ENCODE data around the gene DSCAM.

Gene DSCAM

GRCh38 chr21:40783404-40783803 is 63.6 kb downstream of the DSCAM start:
- DNase-seq (ENCODE audit: low read depth), result no peak
- H3K4me3 ChIP-seq (replicated peaks; ENCODE audit: low read depth, low read length), result no peak overlapping the region
- TF ChIP-seq, protein P1, sequence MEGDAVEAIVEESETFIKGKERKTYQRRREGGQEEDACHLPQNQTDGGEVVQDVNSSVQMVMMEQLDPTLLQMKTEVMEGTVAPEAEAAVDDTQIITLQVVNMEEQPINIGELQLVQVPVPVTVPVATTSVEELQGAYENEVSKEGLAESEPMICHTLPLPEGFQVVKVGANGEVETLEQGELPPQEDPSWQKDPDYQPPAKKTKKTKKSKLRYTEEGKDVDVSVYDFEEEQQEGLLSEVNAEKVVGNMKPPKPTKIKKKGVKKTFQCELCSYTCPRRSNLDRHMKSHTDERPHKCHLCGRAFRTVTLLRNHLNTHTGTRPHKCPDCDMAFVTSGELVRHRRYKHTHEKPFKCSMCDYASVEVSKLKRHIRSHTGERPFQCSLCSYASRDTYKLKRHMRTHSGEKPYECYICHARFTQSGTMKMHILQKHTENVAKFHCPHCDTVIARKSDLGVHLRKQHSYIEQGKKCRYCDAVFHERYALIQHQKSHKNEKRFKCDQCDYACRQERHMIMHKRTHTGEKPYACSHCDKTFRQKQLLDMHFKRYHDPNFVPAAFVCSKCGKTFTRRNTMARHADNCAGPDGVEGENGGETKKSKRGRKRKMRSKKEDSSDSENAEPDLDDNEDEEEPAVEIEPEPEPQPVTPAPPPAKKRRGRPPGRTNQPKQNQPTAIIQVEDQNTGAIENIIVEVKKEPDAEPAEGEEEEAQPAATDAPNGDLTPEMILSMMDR (IDR thresholded peaks at IDR 0.05; ENCODE audit: low read length, missing control alignments), result no peak

DNA sequence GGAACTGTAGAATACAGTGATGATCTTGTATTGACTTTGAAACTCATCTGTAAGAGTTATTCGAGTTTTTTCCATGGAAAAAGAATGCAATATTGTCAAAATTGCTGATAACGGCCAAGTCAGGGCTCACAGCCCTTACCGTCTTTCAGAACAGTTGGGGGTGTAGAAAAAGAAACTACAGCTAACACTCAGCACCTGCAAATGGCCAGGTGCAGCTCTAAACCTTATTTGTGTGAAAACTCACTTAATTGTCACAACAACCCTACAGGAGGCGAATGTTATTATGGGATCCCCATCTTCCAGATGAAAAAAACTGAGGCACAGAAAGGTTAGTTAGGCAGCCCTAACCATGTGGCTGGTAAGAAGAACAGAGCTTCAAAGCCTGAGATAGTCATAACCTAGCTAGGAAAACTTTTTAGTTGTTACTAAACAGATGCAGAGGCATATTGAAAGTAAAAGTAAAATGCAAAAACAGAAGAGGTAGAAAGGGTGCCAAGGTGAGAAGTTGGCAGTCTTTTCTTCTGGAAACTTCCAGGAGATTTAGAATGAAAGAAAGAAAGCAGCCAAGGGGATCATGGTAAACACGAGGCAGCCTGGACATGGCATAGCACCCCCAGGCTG is 76.4 kb downstream of the DSCAM start:
- no peak overlapping the region for H3K4me3 ChIP-seq (replicated peaks; ENCODE audit: low read depth, low read length)
- TF ChIP-seq, protein P1 (IDR thresholded peaks at IDR 0.05; ENCODE audit: low read length, missing control alignments), result no peak
- DNase-seq (ENCODE audit: low read depth), result no peak

- no peak for DNase-seq (ENCODE audit: low read depth)
- H3K4me3 ChIP-seq (replicated peaks; ENCODE audit: low read depth, low read length), result no peak overlapping the region
- TF ChIP-seq, protein P1 (IDR thresholded peaks at IDR 0.05; ENCODE audit: low read length, missing control alignments), result no peak
Observed at GRCh38 chr21:40769231-40769630, 77.7 kb downstream of the DSCAM start.

DNA sequence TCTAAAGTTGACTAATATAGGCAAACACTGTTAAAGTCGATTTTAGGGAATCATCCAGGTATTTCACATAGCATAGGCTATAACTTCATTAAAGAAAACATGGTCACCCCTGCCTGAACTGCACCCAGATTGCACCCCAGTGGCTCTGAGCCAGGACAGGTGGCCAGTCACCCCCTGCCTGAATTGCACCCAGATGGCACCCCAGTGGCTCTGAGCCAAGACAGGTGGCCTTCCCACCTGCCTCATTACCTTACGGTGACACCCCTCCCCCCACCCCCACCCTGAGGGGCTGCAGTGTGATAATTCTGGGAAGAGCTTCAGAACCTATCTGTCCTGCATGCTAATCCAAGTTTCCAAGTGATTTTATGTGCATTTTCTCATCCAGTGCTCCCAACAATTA is 78.9 kb downstream of the DSCAM start:
- no peak for DNase-seq (ENCODE audit: low read depth)
- no peak overlapping the region for H3K4me3 ChIP-seq (replicated peaks; ENCODE audit: low read depth, low read length)
- TF ChIP-seq, protein P1 (IDR thresholded peaks at IDR 0.05; ENCODE audit: low read length, missing control alignments), result no peak

DNA sequence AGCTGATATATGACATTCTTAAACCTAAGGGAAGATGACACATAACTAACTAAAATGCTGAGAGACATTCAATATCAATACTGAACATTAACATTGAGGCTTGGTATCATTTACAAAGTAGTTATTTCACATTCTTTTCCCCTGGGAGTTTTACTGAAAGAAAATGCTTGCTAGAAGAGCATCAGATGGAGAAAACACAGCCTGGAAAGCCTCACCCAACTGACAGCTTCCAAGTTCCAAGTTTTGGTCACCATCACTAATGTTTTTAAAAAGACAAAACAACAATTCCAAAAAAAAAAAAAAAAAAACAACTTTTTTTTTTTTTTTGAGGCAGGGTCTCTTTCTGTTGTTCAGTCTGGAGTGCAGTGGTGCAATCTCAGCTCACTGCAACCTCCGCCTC is 80.6 kb downstream of the DSCAM start:
- TF ChIP-seq, protein P1 (IDR thresholded peaks at IDR 0.05; ENCODE audit: low read length, missing control alignments), result no peak
- no peak overlapping the region for H3K4me3 ChIP-seq (replicated peaks; ENCODE audit: low read depth, low read length)
- no peak for DNase-seq (ENCODE audit: low read depth)

DNA sequence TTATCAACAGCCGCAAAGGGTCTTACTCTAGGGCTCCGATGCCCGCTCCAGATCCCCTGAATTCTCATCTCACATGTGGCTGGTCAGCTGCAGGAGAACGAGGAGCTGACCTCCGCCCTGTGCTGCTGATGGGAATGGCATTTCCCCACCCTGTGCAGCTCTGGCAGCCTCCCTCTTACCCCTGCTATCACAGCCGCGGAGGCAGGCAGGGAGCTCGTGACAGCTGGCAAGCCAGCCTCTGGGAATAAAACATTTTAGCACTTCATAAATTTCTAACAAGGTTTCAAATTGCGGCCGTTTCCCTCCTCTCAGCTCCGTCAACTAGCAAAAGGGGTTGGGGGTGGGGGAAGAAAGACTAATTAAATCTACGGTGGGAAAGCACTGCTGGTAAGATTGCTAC is 81.1 kb downstream of the DSCAM start:
- TF ChIP-seq, protein P1 (IDR thresholded peaks at IDR 0.05; ENCODE audit: low read length, missing control alignments), result no peak
- DNase-seq (ENCODE audit: low read depth), result no peak

DNA sequence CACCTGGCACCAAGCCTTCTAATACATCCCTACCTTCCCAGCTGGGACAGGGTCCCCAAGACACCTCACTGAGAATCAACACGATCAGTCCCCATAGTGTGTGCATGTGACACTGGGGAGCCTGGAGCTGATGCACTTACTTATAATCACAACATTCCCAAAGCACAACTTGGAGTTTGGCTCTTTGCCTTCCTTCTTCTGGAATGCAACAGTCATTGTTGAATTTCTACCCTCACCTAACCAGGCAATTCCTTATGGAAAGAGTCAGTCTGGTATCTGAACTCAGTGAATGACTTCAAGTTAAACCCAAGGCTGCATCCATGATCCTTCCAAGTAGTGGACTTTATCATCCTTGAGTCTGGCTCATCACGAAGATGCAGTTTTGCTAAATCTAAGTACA is 86.1 kb downstream of the DSCAM start:
- no peak for DNase-seq (ENCODE audit: low read depth)
- TF ChIP-seq, protein P1 (IDR thresholded peaks at IDR 0.05; ENCODE audit: low read length, missing control alignments), result no peak
- no peak overlapping the region for H3K4me3 ChIP-seq (replicated peaks; ENCODE audit: low read depth, low read length)

More for the DNA sequence above, 81.1 kb downstream of the DSCAM start:
- no peak overlapping the region for H3K4me3 ChIP-seq (replicated peaks; ENCODE audit: low read depth, low read length)
